MM.1S (cell line): Measurements from ENCODE around the gene FKBP1A.

ENCODE experiments used
- DNase-seq: peaks from one replicate; pipeline ENCODE4 v3.0.0-alpha.2; 2015
- H2AFZ ChIP-seq: fragments of 300-600 bp; sonication (generic); 2 replicates; pipeline ENCODE4 v1.6.0; 2016; ENCODE audit warnings: antibody characterized with exemption, low read length
- H3F3A ChIP-seq: fragments of 300-600 bp; sonication (generic); 2 replicates; pipeline ENCODE4 v1.6.1; 2016; ENCODE audit warnings: mild to moderate bottlenecking, antibody characterized with exemption, low read length, moderate library complexity, mixed read lengths; ENCODE audit not compliant: insufficient read depth
- H3K27ac ChIP-seq: fragments of 300-600 bp; sonication (generic); 2 replicates; pipeline ENCODE4 v1.5.1; 2016; ENCODE audit warnings: mild to moderate bottlenecking, low read length
- H3K27me3 ChIP-seq: fragments of 300-600 bp; sonication (generic); replicated peaks from 2 replicates; pipeline ENCODE4 v1.6.0; 2016; ENCODE audit warnings: low read length; ENCODE audit not compliant: insufficient read depth
- H3K36me3 ChIP-seq: fragments of 300-600 bp; sonication (generic); replicated peaks from 2 replicates; pipeline ENCODE4 v1.6.1; 2016; ENCODE audit warnings: mild to moderate bottlenecking, low read length, mixed read lengths; ENCODE audit not compliant: insufficient read depth
- H3K4me1 ChIP-seq: fragments of 300-600 bp; sonication (generic); 2 replicates; pipeline ENCODE4 v1.6.1; 2016; ENCODE audit warnings: low read length, mixed read lengths
- H3K4me2 ChIP-seq: fragments of 300-600 bp; sonication (generic); 2 replicates; pipeline ENCODE4 v1.6.0; 2016; ENCODE audit warnings: low read depth, low read length
- H3K4me3 ChIP-seq: fragments of 300-600 bp; sonication (generic); 2 replicates; pipeline ENCODE4 v1.5.1; 2016; ENCODE audit warnings: low read length, mixed read lengths
- H3K79me2 ChIP-seq: fragments of 300-600 bp; sonication (generic); 2 replicates; pipeline ENCODE4 v1.6.1; 2016; ENCODE audit warnings: mixed run types, low read length, mixed read lengths
- H3K9ac ChIP-seq: fragments of 300-600 bp; sonication (generic); 2 replicates; pipeline ENCODE4 v1.6.1; 2016; ENCODE audit warnings: low read length, mixed read lengths
- H3K9me2 ChIP-seq: fragments of 300-600 bp; sonication (generic); replicated peaks from 2 replicates; pipeline ENCODE4 v1.6.1; 2016; ENCODE audit warnings: mild to moderate bottlenecking, low read length, mixed read lengths; ENCODE audit not compliant: insufficient read depth
- H3K9me3 ChIP-seq: fragments of 300-600 bp; sonication (generic); replicated peaks from 2 replicates; pipeline ENCODE4 v1.6.1; 2016; ENCODE audit warnings: mild to moderate bottlenecking, low read length, mixed read lengths; ENCODE audit not compliant: insufficient read depth
- H4K20me1 ChIP-seq: fragments of 300-600 bp; sonication (generic); 2 replicates; pipeline ENCODE4 v1.6.1; 2016; ENCODE audit warnings: mild to moderate bottlenecking, low read length, moderate library complexity, mixed read lengths; ENCODE audit not compliant: insufficient read depth
- CTCF ChIP-seq: fragments of 300-600 bp; sonication (generic); IDR thresholded peaks from 2 replicates; pipeline ENCODE4 v1.5.1; 2016; ENCODE audit warnings: antibody characterized with exemption, low read length, mixed read lengths
- EZH2 ChIP-seq: fragments of 300-600 bp; sonication (generic); optimal IDR thresholded peaks from 2 replicates; pipeline ENCODE3; 2017; ENCODE audit warnings: low read depth, mild to moderate bottlenecking, antibody characterized with exemption, low read length, mixed read lengths
- EZH2phosphoT487 ChIP-seq: fragments of 300-600 bp; sonication (generic); IDR thresholded peaks from 2 replicates; pipeline ENCODE4 v1.6.1; 2018; ENCODE audit warnings: antibody characterized with exemption, low read length

FKBP1A gene

GRCh38 chr20:1383623-1384404, 9.0 kb downstream of the FKBP1A start:
- Histone ChIP-seq H3K9me2 (no peaks in the 10 kb centered on the region), H3K27me3 (no peaks in the 10 kb centered on the region), H3K4me1 (no peaks in the 10 kb centered on the region), H3K9ac (no peak overlapping the region), H3K4me3 (no peak overlapping the region), H3K79me2 (peaks cover 99% of the 10 kb centered on the region), H3K9me3 (no peaks in the 10 kb centered on the region), H3K27ac (no peak overlapping the region), H3K36me3 (no peaks in the 10 kb centered on the region; the same call in 1 of the 2 replicates), H2AFZ (no peak overlapping the region), H3K4me2 (no peak overlapping the region), H3F3A (no peaks in the 10 kb centered on the region), H4K20me1 (peaks cover 48% of the 10 kb centered on the region)
- no peak for DNase-seq
- no peak for TF ChIP-seq EZH2phosphoT487
- TF ChIP-seq EZH2, result no peak
- no peak for TF ChIP-seq CTCF

GRCh38 chr20:1382670-1383069, 10.2 kb downstream of the FKBP1A start:
- no peak overlapping the region for H3K4me3 ChIP-seq
- H3K79me2 ChIP-seq, result peaks cover 99% of the 10 kb centered on the region
- H3K9ac ChIP-seq, result no peak overlapping the region
- H4K20me1 ChIP-seq, result peaks cover 56% of the 10 kb centered on the region
- H3K9me2 ChIP-seq, result no peaks in the 10 kb centered on the region
- H3K4me1 ChIP-seq, result no peaks in the 10 kb centered on the region
- H3K4me2 ChIP-seq, result no peak overlapping the region
- no peaks in the 10 kb centered on the region for H3K9me3 ChIP-seq
- H3K27ac ChIP-seq, result no peak overlapping the region
- TF ChIP-seq EZH2 (no peak), CTCF (no peak), EZH2phosphoT487 (no peak)
- no peaks in the 10 kb centered on the region for H3K27me3 ChIP-seq
- H3K36me3 ChIP-seq, result no peaks in the 10 kb centered on the region; the same call in 1 of the 2 replicates
- no peaks in the 10 kb centered on the region for H3F3A ChIP-seq
- H2AFZ ChIP-seq, result no peak overlapping the region
- DNase-seq, result no peak

- TF ChIP-seq EZH2phosphoT487, result no peak
- no peak for TF ChIP-seq EZH2
- TF ChIP-seq CTCF, result no peak
- Histone ChIP-seq H2AFZ (no peak overlapping the region), H3F3A (no peaks in the 10 kb centered on the region), H3K4me2 (no peak overlapping the region), H3K27ac (no peak overlapping the region), H3K4me1 (no peaks in the 10 kb centered on the region), H3K36me3 (no peaks in the 10 kb centered on the region; the same call in 1 of the 2 replicates), H3K9ac (no peak overlapping the region), H3K9me2 (no peaks in the 10 kb centered on the region), H4K20me1 (peaks cover 62% of the 10 kb centered on the region), H3K27me3 (no peaks in the 10 kb centered on the region), H3K9me3 (no peaks in the 10 kb centered on the region), H3K79me2 (peaks cover 99% of the 10 kb centered on the region), H3K4me3 (no peak overlapping the region)
- no peak for DNase-seq
These were observed 10.9 kb downstream of the FKBP1A start for GRCh38 chr20:1381753-1382591.
